HepG2 (cell line): ENCODE measurements around the gene HAND1. TPM values are rescaled to one million over a fixed set of nuclear protein-coding genes. Genes with fewer than 3 reads are reported as not detected.
A peak's percentile ranks its signal among the peaks of the same experiment; 100 is the strongest.

Experiments used
- ATAC-seq: fragments of 200-7000 bp; cut with Tn5 transposase; 3 replicates; pipeline ENCODE4 v1.9.1; 2020; ENCODE audit warnings: mild to moderate bottlenecking, moderate library complexity
- BruUV-seq: library from RNA; stranded (reverse); fragments of 400-500 nt; replicated peaks from 2 replicates; lab custom pipeline; 2021; lab: Mats Ljungman, UMichigan
- CTCF ChIA-PET: fragments of 300-600 bp; formaldehyde crosslinking; extraction: SDS; loops from one replicate; lab custom pipeline; 2021; ENCODE audit warnings: low total read pairs, inconsistent platforms, low intra/inter-chr PET ratio; lab: Yijun Ruan, JAX
- POLR2A ChIA-PET: fragments of 350-600 bp; sonication (Branson Sonifier 250); formaldehyde crosslinking; loops from one replicate; lab custom pipeline; 2020; ENCODE audit warnings: antibody characterized with exemption, inconsistent platforms; lab: Yijun Ruan, JAX
- DNase-seq: peaks from one replicate; pipeline ENCODE4 v3.0.0-alpha.2; 2015; ENCODE audit warnings: low spot score
- FAIRE-seq: peaks from 3 replicates; lab custom pipeline; 2011; peaks lifted over from hg19 to GRCh38; lab: Jason Lieb, UNC
- H2AFZ ChIP-seq: one replicate; pipeline ENCODE4 v1.6.1; 2011; ENCODE audit warnings: low read length, inconsistent platforms
- H3K27ac ChIP-seq: fragments of 300-600 bp; 3 replicates; pipeline ENCODE4 v1.8.0; 2011; ENCODE audit warnings: mixed run types, mild to moderate bottlenecking, mixed read lengths, low read length, inconsistent platforms; ENCODE audit not compliant: insufficient read depth; ENCODE audit errors: extremely low read length
- H3K27me3 ChIP-seq, 2 experiments: fragments of 200-600 bp in 1 of 2; 2 replicates in 1 of 2; 3 replicates in 1 of 2; pipeline versions ENCODE4 v1.6.0 to v1.8.0; 2011; ENCODE audit warnings: low read length in 2 of 2, mild to moderate bottlenecking in 2 of 2, moderate library complexity in 2 of 2, inconsistent platforms in 1 of 2; ENCODE audit not compliant: insufficient read depth in 2 of 2, control insufficient read depth in 1 of 2
- H3K36me3 ChIP-seq, 2 experiments: fragments of 200-600 bp in 1 of 2; replicated peaks in 1 of 2; 2 replicates in 1 of 2; 3 replicates in 1 of 2; pipeline versions ENCODE4 v1.5.1 to v1.8.0; 2011; ENCODE audit warnings: low read length in 2 of 2, inconsistent platforms in 1 of 2; ENCODE audit not compliant: insufficient read depth in 2 of 2, control insufficient read depth in 1 of 2
- H3K4me1 ChIP-seq: 2 replicates; pipeline ENCODE4 v1.5.1; 2012; ENCODE audit warnings: low read length, inconsistent platforms; ENCODE audit not compliant: insufficient read depth
- H3K4me2 ChIP-seq: 2 replicates; pipeline ENCODE4 v1.6.0; 2011; ENCODE audit warnings: low read depth, low read length, inconsistent platforms
- H3K4me3 ChIP-seq, 3 experiments: fragments of 200-600 bp in 1 of 3; sonication (generic), shearing (Covaris generic) in 1 of 3; replicated peaks in 1 of 3; 2 replicates each; pipeline ENCODE4 v1.5.1; 2011 to 2016; ENCODE audit warnings: low read length in 3 of 3, inconsistent platforms in 2 of 3, low read depth in 2 of 3, mild to moderate bottlenecking in 2 of 3, control low read depth in 1 of 3, mixed read lengths in 1 of 3; ENCODE audit not compliant: insufficient read depth in 1 of 3
- H3K79me2 ChIP-seq: one replicate; pipeline ENCODE4 v1.6.1; 2011; ENCODE audit warnings: low read length, inconsistent platforms; ENCODE audit not compliant: insufficient read depth
- H3K9ac ChIP-seq: 2 replicates; pipeline ENCODE4 v1.6.0; 2011; ENCODE audit warnings: mild to moderate bottlenecking, low read depth, low read length, inconsistent platforms; ENCODE audit not compliant: insufficient read depth
- H3K9me3 ChIP-seq: 2 replicates; pipeline ENCODE4 v1.5.1; 2012; ENCODE audit warnings: mild to moderate bottlenecking, low read length
- H4K20me1 ChIP-seq: 2 replicates; pipeline ENCODE4 v1.6.0; 2011; ENCODE audit warnings: inconsistent platforms, mild to moderate bottlenecking, low read length, moderate library complexity; ENCODE audit not compliant: insufficient read depth
- ARNT2 ChIP-seq: sonication (generic); formaldehyde crosslinking; IDR thresholded peaks from 2 replicates; pipeline ENCODE4 v1.8.0; 2022; ENCODE audit warnings: mild to moderate bottlenecking, low read depth, missing genetic modification reagents, moderate library complexity
- FOXJ3 ChIP-seq: sonication (generic); formaldehyde crosslinking; IDR thresholded peaks from 2 replicates; pipeline ENCODE4 v1.4.0; 2020; ENCODE audit warnings: missing genetic modification reagents, mild to moderate bottlenecking, borderline replicate concordance
- MED8 ChIP-seq: sonication (generic); formaldehyde crosslinking; IDR thresholded peaks from 2 replicates; pipeline ENCODE4 v1.8.1; 2023; ENCODE audit warnings: mild to moderate bottlenecking, missing genetic modification reagents; ENCODE audit not compliant: insufficient replicate concordance
- NR2F6 ChIP-seq, 2 experiments: IDR thresholded peaks; 2 replicates each; pipeline ENCODE4 v1.6.1; 2016; ENCODE audit warnings: antibody characterized with exemption in 1 of 2, mild to moderate bottlenecking in 1 of 2
- POLR2AphosphoS5 ChIP-seq: IDR thresholded peaks from 2 replicates; pipeline ENCODE4 v1.6.1; 2012; ENCODE audit warnings: low read depth, low read length
- PTBP1 ChIP-seq: fragments of 200-400 bp; formaldehyde crosslinking; IDR thresholded peaks from 2 replicates; pipeline ENCODE4 v1.6.1; 2018; ENCODE audit warnings: low read length, low read depth; ENCODE audit not compliant: poor library complexity, severe bottlenecking
- ZNF136 ChIP-seq: sonication (generic); formaldehyde crosslinking; IDR thresholded peaks from 2 replicates; pipeline ENCODE4 v1.8.1; 2022; ENCODE audit warnings: low read depth, mild to moderate bottlenecking, moderate library complexity, missing genetic modification reagents
- ZNF256 ChIP-seq: sonication (generic); formaldehyde crosslinking; conservative IDR thresholded peaks from 2 replicates; pipeline ENCODE4 v1.4.0; 2020; ENCODE audit warnings: missing genetic modification reagents
- ZNF567 ChIP-seq: sonication (generic); formaldehyde crosslinking; IDR thresholded peaks from 2 replicates; pipeline ENCODE4 v1.8.1; 2023; ENCODE audit warnings: mild to moderate bottlenecking, missing genetic modification reagents, borderline replicate concordance
- ZNF768 ChIP-seq: sonication (generic); formaldehyde crosslinking; IDR thresholded peaks from 2 replicates; pipeline ENCODE4 v1.4.0; 2020; ENCODE audit warnings: missing genetic modification reagents
- WGBS: methylation state at CpG from one replicate; pipeline ENCODE4 v1.1.6; 2017; ENCODE audit warnings: low lambda C conversion rate; 5-methylcytosine and 5-hydroxymethylcytosine counted together
- in situ Hi-C: cut with HindIII; loops from 2 replicates; pipeline ENCODE4 v1.10.0; 2017; ENCODE audit warnings: low pct_unique_long_range_greater_than_20kb; ENCODE audit not compliant: extremely low pct_ligation_motif_present
- intact Hi-C: fragments of 100-400 bp; cut with micrococcal nuclease; formaldehyde crosslinking; loops from one replicate; pipeline ENCODE4 v1.10.0; 2022; ENCODE audit not compliant: unreplicated experiment
- polyA plus RNA-seq, 8 experiments: library from polyadenylated mRNA; depleted of rRNA in 3 of 8; stranded (reverse) in 7 of 8; unstranded in 1 of 8; fragments of >200 nt; fragmentation: Illumina TruSeq in 4 of 8; extraction: Trizol in 4 of 8; gene quantifications; 2 replicates each; pipeline versions ENCODE4 v1.2.1 to v1.2.3, GENCODE V29; 2011 to 2016; ENCODE audit warnings: low read depth in 4 of 8, missing spikeins in 1 of 8, mixed read lengths in 1 of 8; ENCODE audit not compliant: insufficient read depth in 1 of 8
- total RNA-seq, 5 experiments: library from RNA; depleted of rRNA; stranded (reverse); fragments of >200 nt; fragmentation: Illumina TruSeq; extraction: Trizol; gene quantifications; 2 replicates each; pipeline ENCODE4 v1.2.3, GENCODE V29; 2016; ENCODE audit warnings: low read depth in 1 of 5
- TF ChIP-seq, protein P1 (sequence below): sonication (generic); formaldehyde crosslinking; IDR thresholded peaks from 2 replicates; pipeline ENCODE4 v1.4.0; 2020; ENCODE audit warnings: low read depth, missing genetic modification reagents
- TF ChIP-seq, protein P2 (sequence below): IDR thresholded peaks from 2 replicates; pipeline ENCODE4 v1.6.1; 2016; ENCODE audit warnings: mild to moderate bottlenecking
- TF ChIP-seq, protein P3 (sequence below): sonication (generic); formaldehyde crosslinking; IDR thresholded peaks from 2 replicates; pipeline ENCODE4 v1.4.0; 2020; ENCODE audit warnings: missing genetic modification reagents, borderline replicate concordance
- TF ChIP-seq, protein P4 (sequence below): sonication (generic); formaldehyde crosslinking; IDR thresholded peaks from 2 replicates; pipeline ENCODE4 v1.4.0; 2020; ENCODE audit warnings: missing genetic modification reagents

HAND1 gene
- total and polyA plus RNA-seq, 2 of the 13 experiments (the other 11 are each of a cell fraction or from before 2014, with no cell fraction given) = not detected

DNA sequence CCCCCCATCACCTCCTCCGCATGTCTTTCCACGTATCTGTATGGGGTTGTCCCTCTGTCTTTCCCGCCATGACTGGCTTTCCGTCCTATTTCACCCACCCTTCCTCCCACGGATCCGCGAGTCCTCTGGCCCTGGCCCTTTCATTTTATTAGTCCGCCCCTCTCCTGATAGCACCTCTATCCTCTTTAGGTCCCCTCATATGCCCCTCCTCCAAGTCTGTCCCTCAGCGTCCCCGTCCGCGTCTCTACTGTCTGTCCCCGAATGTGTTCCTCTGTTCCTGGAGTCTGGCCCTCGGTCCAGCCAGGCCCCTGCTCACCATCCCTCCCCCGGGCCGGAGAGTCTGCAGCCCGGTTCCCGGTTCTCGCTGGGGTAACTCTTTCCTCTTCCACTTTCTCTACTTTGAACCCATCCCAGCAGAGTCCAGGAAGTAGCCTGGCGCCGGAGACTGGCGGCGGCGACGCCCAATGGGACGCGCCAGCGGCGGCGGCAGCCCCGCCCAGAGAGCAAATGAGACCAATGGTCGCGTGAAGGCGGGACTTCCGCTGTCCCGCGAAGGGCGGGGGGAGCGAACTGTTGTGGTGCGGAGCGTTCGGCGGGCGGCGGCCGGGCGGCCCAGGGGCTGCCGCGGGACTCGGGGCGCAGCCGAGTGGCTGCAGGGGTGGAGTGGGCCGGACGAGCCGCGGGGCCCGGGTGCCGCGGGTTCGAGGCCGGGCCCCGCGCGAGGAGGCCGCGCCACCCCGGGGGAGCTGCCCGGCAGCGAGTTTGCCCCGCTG is 32.4 kb downstream of the HAND1 start, which contains the start of gene SAP30L:
Gene SAP30L (plus strand): TSS at position 576 of the 773 bp plus-strand sequence. CDS start 608 bp downstream, outside the sequence.
- peaks cover 34% of the 10 kb centered on the region for H3K4me1 ChIP-seq
- CTCF ChIA-PET = no interaction called here
- POLR2A ChIA-PET = interaction anchor here (1.4 kb wide), 1 partner anchor 255 kb away, joined by 5 read pairs; the partner anchor contains the start of gene GALNT10
- FAIRE-seq (no peak), ATAC-seq (peak; percentile 93), DNase-seq (peak; percentile 89)
- H3K9ac ChIP-seq = peak within 1 kb of the TSS; percentile 78
- peak within 1 kb of the TSS; percentile 6 for H2AFZ ChIP-seq
- peaks cover 11% of the 10 kb centered on the region for H4K20me1 ChIP-seq
- peaks cover 0 to 14% of the 10 kb centered on the region in 2 experiments; a peak in 4 of 5 replicates for H3K36me3 ChIP-seq
- H3K9me3 ChIP-seq = no peaks in the 10 kb centered on the region
- peak within 1 kb of the TSS; percentile 97 for H3K4me2 ChIP-seq
- in situ Hi-C loops = no loop called here
- intact Hi-C loops = loop anchor here (1.0 to 2.0 kb wide), 2 partner anchors 20 to 23 kb away; no protein-coding TSS in a partner anchor
- H3K27me3 ChIP-seq = no peaks in the 10 kb centered on the region
- WGBS = under 1% methylated on average over 32 of the region's 70 CpGs
- peaks cover 23% of the 10 kb centered on the region for H3K79me2 ChIP-seq
- peak within 1 kb of the TSS; percentile 72 for H3K27ac ChIP-seq
- H3K4me3 ChIP-seq = peak within 1 kb of the TSS; percentile 81 to 97 (median 94)
- no TSS peak for BruUV-seq
- TF ChIP-seq ZNF136 (no peak), MED8 (CRISPR knock-in tag) (peak; percentile 24), ZNF256 (CRISPR knock-in tag) (no peak), ZNF567 (CRISPR knock-in tag) (peak; percentile 55; the same call in 1 of the 2 replicates), POLR2AphosphoS5 (peak; percentile 86), NR2F6 (IDR thresholded peaks at IDR 0.05) (no peak), NR2F6 (CRISPR knock-in tag; IDR thresholded peaks at IDR 0.05) (0 out of 2 replicates have a peak, but pooled peaks have one; percentile 5), ZNF768 (CRISPR knock-in tag) (peak; percentile 13; the same call in 1 of the 2 replicates), FOXJ3 (CRISPR knock-in tag) (no peak), PTBP1 (no peak), ARNT2 (CRISPR knock-in tag) (no peak)
- TF ChIP-seq, protein P1, sequence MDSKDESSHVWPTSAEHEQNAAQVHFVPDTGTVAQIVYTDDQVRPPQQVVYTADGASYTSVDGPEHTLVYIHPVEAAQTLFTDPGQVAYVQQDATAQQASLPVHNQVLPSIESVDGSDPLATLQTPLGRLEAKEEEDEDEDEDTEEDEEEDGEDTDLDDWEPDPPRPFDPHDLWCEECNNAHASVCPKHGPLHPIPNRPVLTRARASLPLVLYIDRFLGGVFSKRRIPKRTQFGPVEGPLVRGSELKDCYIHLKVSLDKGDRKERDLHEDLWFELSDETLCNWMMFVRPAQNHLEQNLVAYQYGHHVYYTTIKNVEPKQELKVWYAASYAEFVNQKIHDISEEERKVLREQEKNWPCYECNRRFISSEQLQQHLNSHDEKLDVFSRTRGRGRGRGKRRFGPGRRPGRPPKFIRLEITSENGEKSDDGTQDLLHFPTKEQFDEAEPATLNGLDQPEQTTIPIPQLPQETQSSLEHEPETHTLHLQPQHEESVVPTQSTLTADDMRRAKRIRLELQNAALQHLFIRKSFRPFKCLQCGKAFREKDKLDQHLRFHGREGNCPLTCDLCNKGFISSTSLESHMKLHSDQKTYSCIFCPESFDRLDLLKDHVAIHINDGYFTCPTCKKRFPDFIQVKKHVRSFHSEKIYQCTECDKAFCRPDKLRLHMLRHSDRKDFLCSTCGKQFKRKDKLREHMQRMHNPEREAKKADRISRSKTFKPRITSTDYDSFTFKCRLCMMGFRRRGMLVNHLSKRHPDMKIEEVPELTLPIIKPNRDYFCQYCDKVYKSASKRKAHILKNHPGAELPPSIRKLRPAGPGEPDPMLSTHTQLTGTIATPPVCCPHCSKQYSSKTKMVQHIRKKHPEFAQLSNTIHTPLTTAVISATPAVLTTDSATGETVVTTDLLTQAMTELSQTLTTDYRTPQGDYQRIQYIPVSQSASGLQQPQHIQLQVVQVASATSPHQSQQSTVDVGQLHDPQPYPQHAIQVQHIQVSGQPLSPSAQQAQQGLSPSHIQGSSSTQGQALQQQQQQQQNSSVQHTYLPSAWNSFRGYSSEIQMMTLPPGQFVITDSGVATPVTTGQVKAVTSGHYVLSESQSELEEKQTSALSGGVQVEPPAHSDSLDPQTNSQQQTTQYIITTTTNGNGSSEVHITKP (CRISPR knock-in tag) = no peak
- TF ChIP-seq, protein P2, sequence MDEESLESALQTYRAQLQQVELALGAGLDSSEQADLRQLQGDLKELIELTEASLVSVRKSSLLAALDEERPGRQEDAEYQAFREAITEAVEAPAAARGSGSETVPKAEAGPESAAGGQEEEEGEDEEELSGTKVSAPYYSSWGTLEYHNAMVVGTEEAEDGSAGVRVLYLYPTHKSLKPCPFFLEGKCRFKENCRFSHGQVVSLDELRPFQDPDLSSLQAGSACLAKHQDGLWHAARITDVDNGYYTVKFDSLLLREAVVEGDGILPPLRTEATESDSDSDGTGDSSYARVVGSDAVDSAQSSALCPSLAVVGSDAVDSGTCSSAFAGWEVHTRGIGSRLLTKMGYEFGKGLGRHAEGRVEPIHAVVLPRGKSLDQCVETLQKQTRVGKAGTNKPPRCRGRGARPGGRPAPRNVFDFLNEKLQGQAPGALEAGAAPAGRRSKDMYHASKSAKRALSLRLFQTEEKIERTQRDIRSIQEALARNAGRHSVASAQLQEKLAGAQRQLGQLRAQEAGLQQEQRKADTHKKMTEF (CRISPR knock-in tag) = peak; percentile 58; the same call in 1 of the 2 replicates
- TF ChIP-seq, protein P3, sequence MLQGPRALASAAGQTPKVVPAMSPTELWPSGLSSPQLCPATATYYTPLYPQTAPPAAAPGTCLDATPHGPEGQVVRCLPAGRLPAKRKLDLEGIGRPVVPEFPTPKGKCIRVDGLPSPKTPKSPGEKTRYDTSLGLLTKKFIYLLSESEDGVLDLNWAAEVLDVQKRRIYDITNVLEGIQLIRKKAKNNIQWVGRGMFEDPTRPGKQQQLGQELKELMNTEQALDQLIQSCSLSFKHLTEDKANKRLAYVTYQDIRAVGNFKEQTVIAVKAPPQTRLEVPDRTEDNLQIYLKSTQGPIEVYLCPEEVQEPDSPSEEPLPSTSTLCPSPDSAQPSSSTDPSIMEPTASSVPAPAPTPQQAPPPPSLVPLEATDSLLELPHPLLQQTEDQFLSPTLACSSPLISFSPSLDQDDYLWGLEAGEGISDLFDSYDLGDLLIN (CRISPR knock-in tag) = no peak
- TF ChIP-seq, protein P4, sequence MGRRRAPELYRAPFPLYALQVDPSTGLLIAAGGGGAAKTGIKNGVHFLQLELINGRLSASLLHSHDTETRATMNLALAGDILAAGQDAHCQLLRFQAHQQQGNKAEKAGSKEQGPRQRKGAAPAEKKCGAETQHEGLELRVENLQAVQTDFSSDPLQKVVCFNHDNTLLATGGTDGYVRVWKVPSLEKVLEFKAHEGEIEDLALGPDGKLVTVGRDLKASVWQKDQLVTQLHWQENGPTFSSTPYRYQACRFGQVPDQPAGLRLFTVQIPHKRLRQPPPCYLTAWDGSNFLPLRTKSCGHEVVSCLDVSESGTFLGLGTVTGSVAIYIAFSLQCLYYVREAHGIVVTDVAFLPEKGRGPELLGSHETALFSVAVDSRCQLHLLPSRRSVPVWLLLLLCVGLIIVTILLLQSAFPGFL (CRISPR knock-in tag) = no peak
